SK-N-SH (cell line): ENCODE data around the gene ADGRG3. TPM values are rescaled to one million over a fixed set of nuclear protein-coding genes. Genes with fewer than 3 reads are reported as not detected.

Source experiments
- CTCF ChIA-PET: fragments of 300-600, 350-600 bp; formaldehyde crosslinking; extraction: SDS; loops from one replicate; lab custom pipeline; 2021; lab: Yijun Ruan, JAX
- POLR2A ChIA-PET: fragments of 350-600 bp; sonication (Branson Sonifier 250); formaldehyde crosslinking; extraction: SDS; loops from one replicate; lab custom pipeline; 2020; ENCODE audit warnings: antibody characterized with exemption, inconsistent platforms; lab: Yijun Ruan, JAX
- DNase-seq: peaks from one replicate; pipeline ENCODE4 v3.0.0; 2012
- H2AFZ ChIP-seq: fragments of 200-600 bp; sonication (generic); 2 replicates; pipeline ENCODE4 v1.8.1; 2016; ENCODE audit warnings: antibody characterized with exemption, mild to moderate bottlenecking, low read depth
- H3F3A ChIP-seq: fragments of 200-600 bp; sonication (generic); replicated peaks from 2 replicates; pipeline ENCODE3; 2016; ENCODE audit warnings: antibody characterized with exemption, mild to moderate bottlenecking; ENCODE audit not compliant: insufficient read depth
- H3K27ac ChIP-seq, 2 experiments: fragments of 200-500 bp in 1 of 2; fragments of 200-600 bp in 1 of 2; sonication (Bioruptor generic) in 1 of 2; sonication (generic), shearing (Covaris generic) in 1 of 2; 2 replicates each; pipeline versions ENCODE4 v1.5.1 to v1.6.1; 2014 to 2016; ENCODE audit warnings: low read depth in 2 of 2, inconsistent platforms in 1 of 2, low read length in 1 of 2, mild to moderate bottlenecking in 1 of 2, mixed read lengths in 1 of 2
- H3K27me3 ChIP-seq: fragments of 200-600 bp; sonication (generic), shearing (Covaris generic); 2 replicates; pipeline ENCODE4 v1.6.1; 2016; ENCODE audit warnings: mixed run types; ENCODE audit not compliant: insufficient read depth
- H3K36me3 ChIP-seq, 2 experiments: fragments of 200-500 bp in 1 of 2; fragments of 200-600 bp in 1 of 2; sonication (Bioruptor generic) in 1 of 2; sonication (generic) in 1 of 2; replicated peaks in 1 of 2; 2 replicates each; pipeline versions ENCODE3 to v1.5.1; 2014 to 2016; ENCODE audit warnings: low read length in 1 of 2, mild to moderate bottlenecking in 1 of 2; ENCODE audit not compliant: insufficient read depth in 2 of 2, control insufficient read depth in 1 of 2
- H3K4me1 ChIP-seq, 2 experiments: fragments of 200-500 bp in 1 of 2; fragments of 200-600 bp in 1 of 2; sonication (Bioruptor generic) in 1 of 2; sonication (generic), shearing (Covaris generic) in 1 of 2; 2 replicates each; pipeline versions ENCODE4 v1.5.1 to v1.6.1; 2014 to 2016; ENCODE audit warnings: low read depth in 1 of 2, low read length in 1 of 2, mixed run types in 1 of 2; ENCODE audit not compliant: insufficient read depth in 2 of 2, control insufficient read depth in 1 of 2
- H3K4me2 ChIP-seq: fragments of 200-600 bp; sonication (generic), shearing (Covaris generic); 2 replicates; pipeline ENCODE4 v1.6.1; 2017; ENCODE audit warnings: mixed run types
- H3K4me3 ChIP-seq, 2 experiments: fragments of 200-500 bp in 1 of 2; fragments of 200-600 bp in 1 of 2; sonication (Bioruptor generic) in 1 of 2; sonication (generic), shearing (Covaris generic) in 1 of 2; 2 replicates each; pipeline versions ENCODE4 v1.5.1 to v1.8.1; 2014 to 2016; ENCODE audit warnings: low read depth in 2 of 2, inconsistent platforms in 1 of 2, low read length in 1 of 2, mild to moderate bottlenecking in 1 of 2, mixed read lengths in 1 of 2, moderate library complexity in 1 of 2
- H3K79me2 ChIP-seq: fragments of 200-600 bp; sonication (generic); 2 replicates; pipeline ENCODE4 v1.8.1; 2017; ENCODE audit warnings: mild to moderate bottlenecking; ENCODE audit not compliant: insufficient read depth
- H3K9ac ChIP-seq: fragments of 200-600 bp; sonication (generic); 2 replicates; pipeline ENCODE4 v1.6.1; 2017; ENCODE audit warnings: mixed run types
- H3K9me2 ChIP-seq: fragments of 200-600 bp; sonication (generic); 2 replicates; pipeline ENCODE4 v1.6.1; 2017; ENCODE audit warnings: mixed run types
- H3K9me3 ChIP-seq: fragments of 200-600 bp; sonication (generic); 2 replicates; pipeline ENCODE4 v1.6.1; 2017; ENCODE audit warnings: mixed run types, mild to moderate bottlenecking, moderate library complexity
- H4K20me1 ChIP-seq: fragments of 200-600 bp; sonication (generic); 2 replicates; pipeline ENCODE4 v1.6.1; 2017; ENCODE audit warnings: mild to moderate bottlenecking, mixed run types; ENCODE audit not compliant: insufficient read depth
- CTCF ChIP-seq: fragments of 200-600 bp; sonication (generic); IDR thresholded peaks from 2 replicates; pipeline ENCODE4 v1.6.1; 2017; ENCODE audit warnings: antibody characterized with exemption, mild to moderate bottlenecking, moderate library complexity
- FOSL2 ChIP-seq: IDR thresholded peaks from 2 replicates; pipeline ENCODE4 v1.4.0; 2012; ENCODE audit warnings: low read depth, mild to moderate bottlenecking, moderate library complexity, borderline replicate concordance
- GABPA ChIP-seq: IDR thresholded peaks from 2 replicates; pipeline ENCODE4 v1.4.0; 2012; ENCODE audit warnings: low read depth, mild to moderate bottlenecking
- IRF3 ChIP-seq: fragments of 150-350 bp; IDR thresholded peaks from 2 replicates; pipeline ENCODE4 v1.6.1; 2016; ENCODE audit warnings: mild to moderate bottlenecking, low read depth, low read length
- JUND ChIP-seq: IDR thresholded peaks from 2 replicates; pipeline ENCODE4 v1.4.0; 2012
- MEF2A ChIP-seq: IDR thresholded peaks from 2 replicates; pipeline ENCODE4 v1.4.0; 2012; ENCODE audit warnings: low read depth, borderline replicate concordance
- MXI1 ChIP-seq: IDR thresholded peaks from 2 replicates; pipeline ENCODE4 v1.6.1; 2012; ENCODE audit warnings: mild to moderate bottlenecking, low read depth, low read length, improper control_type of control experiment
- NFIC ChIP-seq: IDR thresholded peaks from 2 replicates; pipeline ENCODE4 v1.4.0; 2012; ENCODE audit warnings: borderline replicate concordance
- PBX3 ChIP-seq: IDR thresholded peaks from 2 replicates; pipeline ENCODE4; 2012
- RAD21 ChIP-seq: IDR thresholded peaks from 2 replicates; pipeline ENCODE4 v1.6.1; 2012; ENCODE audit warnings: mild to moderate bottlenecking, low read length
- RCOR1 ChIP-seq: fragments of 150-350 bp; IDR thresholded peaks from 2 replicates; pipeline ENCODE4 v1.6.1; 2017; ENCODE audit warnings: antibody characterized with exemption, low read length
- REST ChIP-seq: IDR thresholded peaks from 2 replicates; pipeline ENCODE4 v1.6.1; 2012; ENCODE audit warnings: mild to moderate bottlenecking, low read depth, low read length, moderate library complexity
- SMC3 ChIP-seq: IDR thresholded peaks from 2 replicates; pipeline ENCODE4 v1.6.1; 2012; ENCODE audit warnings: low read depth, low read length, improper control_type of control experiment
- TAF1 ChIP-seq: IDR thresholded peaks from 2 replicates; pipeline ENCODE4 v1.6.1; 2012; ENCODE audit warnings: low read depth, mild to moderate bottlenecking, low read length, moderate library complexity, borderline replicate concordance
- TCF12 ChIP-seq: IDR thresholded peaks from 2 replicates; pipeline ENCODE4 v1.4.0; 2012
- TEAD4 ChIP-seq: IDR thresholded peaks from 2 replicates; pipeline ENCODE4 v1.4.0; 2012; ENCODE audit warnings: mild to moderate bottlenecking, borderline replicate concordance; ENCODE audit not compliant: insufficient read depth
- ZBTB33 ChIP-seq: IDR thresholded peaks from 2 replicates; pipeline ENCODE4 v1.4.0; 2012; ENCODE audit warnings: low read depth, borderline replicate concordance
- WGBS: methylation state at CpG from one replicate; pipeline ENCODE4 v1.1.6; 2017; ENCODE audit warnings: low lambda C conversion rate; 5-methylcytosine and 5-hydroxymethylcytosine counted together
- polyA plus RNA-seq, 3 experiments: library from polyadenylated mRNA; depleted of rRNA; stranded (reverse); fragments of >200 nt; gene quantifications; 2 replicates each; pipeline ENCODE4 v1.2.3, GENCODE V29; 2012

The ADGRG3 gene
- polyA plus RNA-seq, 1 of the 3 experiments (the other 2 are of a cell fraction), result not detected

- no peak overlapping the region for H2AFZ ChIP-seq
- no peaks in the 10 kb centered on the region for H3K79me2 ChIP-seq
- POLR2A ChIA-PET, result no interaction called here
- TF ChIP-seq TCF12, result no peak
- TF ChIP-seq MEF2A, result no peak
- no peak for TF ChIP-seq TAF1
- TF ChIP-seq PBX3, result no peak
- no peak for TF ChIP-seq TEAD4
- no peak for TF ChIP-seq SMC3
- no peak for TF ChIP-seq ZBTB33
- no peak for TF ChIP-seq RCOR1
- no peak for TF ChIP-seq REST
- TF ChIP-seq NFIC, result no peak
- no peak for TF ChIP-seq MXI1
- TF ChIP-seq RAD21, result no peak
- no peak for TF ChIP-seq IRF3
- no peak for TF ChIP-seq JUND
- no peak for TF ChIP-seq CTCF
- no peak for TF ChIP-seq GABPA
- no peak for TF ChIP-seq FOSL2
- CTCF ChIA-PET, result interaction anchor here (0.6 to 1.5 kb wide), 3 partner anchors 149 to 197 kb away, joined by 3 to 6 read pairs (median 3); no protein-coding TSS in a partner anchor
- H3K27ac ChIP-seq, result no peak overlapping the region
- H3K36me3 ChIP-seq, result no peaks in the 10 kb centered on the region
- H3F3A ChIP-seq, result no peaks in the 10 kb centered on the region
- no peaks in the 10 kb centered on the region; the same call in 1 of the 2 replicates for H3K27me3 ChIP-seq
- peaks cover 0 to 7% of the 10 kb centered on the region in 2 experiments; a peak in 1 of 4 replicates for H3K4me1 ChIP-seq
- H3K9me2 ChIP-seq, result no peaks in the 10 kb centered on the region
- no peak overlapping the region for H3K9ac ChIP-seq
- no peak overlapping the region for H3K4me3 ChIP-seq
- no peaks in the 10 kb centered on the region for H4K20me1 ChIP-seq
- WGBS, result 56% methylated on average over 5 of the region's 5 CpGs
- H3K9me3 ChIP-seq, result no peaks in the 10 kb centered on the region
- DNase-seq, result no peak
- no peak overlapping the region for H3K4me2 ChIP-seq
Observed at GRCh38 chr16:57725151-57725550, 57.0 kb downstream of the ADGRG3 start.
